Heart left ventricle (tissue), 13 donors: ENCODE measurements around the gene IREB2.

Source experiments
- POLR2A ChIP-seq, 2 donors: fragments of 450-650 bp; IDR thresholded peaks; one replicate each; pipeline ENCODE4 v1.6.1; 2017; ENCODE audit warnings: antibody characterized with exemption in 2 of 2, mild to moderate bottlenecking in 2 of 2, moderate library complexity in 2 of 2
- TF ChIP-seq, protein P1 (sequence below), 12 donors: fragments of 200-600 bp; sonication (generic) in 4 of 12; IDR thresholded peaks; one replicate each; pipeline versions ENCODE4 v1.5.0 to v1.8.0; 2018 to 2022; ENCODE audit warnings: antibody characterized with exemption in 12 of 12, mild to moderate bottlenecking in 5 of 12
- donor health status: ischemic (EF 13 %, LVEDD 7.1; RV severe dilation, severe dysfunction).
- donor health status: DM: no; HTN: yes; CAD: no.
- donor health status: DM: no; HTN: no; CAD: no.
- donor health status: ischemic (EF 25% LVEDD 6.9; RV normal size, moderate dysfunction).
- donor health status: ischemic (EF 25% LVEDD 5.7; RV mildly dilated, moderate dysfunction).
- donor health status: ischemic (EF 35%, LVEDD 5.7; RV mildly dilated, moderate dysfunction).
- donor health status: nonischemic (EF 11% LVEDD 7.7; RV severe dilation, severe dysfunction).
- donor health status: DM: yes; HTN: yes; CAD: no.
- donor health status: PGD.
- donor health status: ischemic (EF 29% LVEDD 5.4; RV normal size, mild dysfunction).
- donor health status: nonischemic (EF 23%, LVEDD 6.1; RV moderate dilation, normal function).

DNA sequence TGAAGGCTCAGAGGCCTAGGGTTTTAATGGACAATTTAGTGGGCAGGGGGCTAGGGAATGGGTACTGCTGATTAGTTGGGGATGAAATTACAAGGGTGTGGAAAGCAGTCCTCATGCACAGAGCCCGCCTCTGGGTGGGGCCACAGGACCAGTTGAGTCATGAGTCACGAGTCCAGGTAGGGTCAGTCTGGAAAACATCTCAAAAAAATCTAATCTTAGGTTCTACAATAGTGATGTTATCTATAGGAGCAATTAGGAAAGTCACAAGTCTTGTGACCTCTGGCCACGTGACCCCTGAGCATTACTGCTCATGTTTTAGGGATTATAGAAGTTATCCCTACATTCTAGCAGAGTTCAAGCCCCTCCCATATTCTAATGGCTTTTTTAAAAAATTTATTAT, 18.6 kb upstream of the IREB2 start:
- TF ChIP-seq, protein P1, sequence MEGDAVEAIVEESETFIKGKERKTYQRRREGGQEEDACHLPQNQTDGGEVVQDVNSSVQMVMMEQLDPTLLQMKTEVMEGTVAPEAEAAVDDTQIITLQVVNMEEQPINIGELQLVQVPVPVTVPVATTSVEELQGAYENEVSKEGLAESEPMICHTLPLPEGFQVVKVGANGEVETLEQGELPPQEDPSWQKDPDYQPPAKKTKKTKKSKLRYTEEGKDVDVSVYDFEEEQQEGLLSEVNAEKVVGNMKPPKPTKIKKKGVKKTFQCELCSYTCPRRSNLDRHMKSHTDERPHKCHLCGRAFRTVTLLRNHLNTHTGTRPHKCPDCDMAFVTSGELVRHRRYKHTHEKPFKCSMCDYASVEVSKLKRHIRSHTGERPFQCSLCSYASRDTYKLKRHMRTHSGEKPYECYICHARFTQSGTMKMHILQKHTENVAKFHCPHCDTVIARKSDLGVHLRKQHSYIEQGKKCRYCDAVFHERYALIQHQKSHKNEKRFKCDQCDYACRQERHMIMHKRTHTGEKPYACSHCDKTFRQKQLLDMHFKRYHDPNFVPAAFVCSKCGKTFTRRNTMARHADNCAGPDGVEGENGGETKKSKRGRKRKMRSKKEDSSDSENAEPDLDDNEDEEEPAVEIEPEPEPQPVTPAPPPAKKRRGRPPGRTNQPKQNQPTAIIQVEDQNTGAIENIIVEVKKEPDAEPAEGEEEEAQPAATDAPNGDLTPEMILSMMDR (IDR thresholded peaks at IDR 0.05) = no peak
- TF ChIP-seq POLR2A (IDR thresholded peaks at IDR 0.05) = no peak
